ENCODE data around the gene RIMBP2. TPM values are rescaled to one million over a fixed set of nuclear protein-coding genes. Genes with fewer than 3 reads are reported as not detected.

RIMBP2 gene
- total RNA-seq, 4 donors from 2014 or later = 0.22 to 1.4 (median 1.2) TPM; not detected in 1

GRCh38 chr12:130675121-130675520, 41.0 kb downstream of the RIMBP2 start:
- Histone ChIP-seq H3K27ac (no peak overlapping the region), H3K4me3 (no peak overlapping the region), H3K4me1 (no peaks in the 10 kb centered on the region), H3K9me3 (peaks cover 0 to 31% (median 0%) of the 10 kb centered on the region in 4 donors), H3K27me3 (no peaks in the 10 kb centered on the region), H3K36me3 (no peaks in the 10 kb centered on the region)
- TF ChIP-seq, protein P1, sequence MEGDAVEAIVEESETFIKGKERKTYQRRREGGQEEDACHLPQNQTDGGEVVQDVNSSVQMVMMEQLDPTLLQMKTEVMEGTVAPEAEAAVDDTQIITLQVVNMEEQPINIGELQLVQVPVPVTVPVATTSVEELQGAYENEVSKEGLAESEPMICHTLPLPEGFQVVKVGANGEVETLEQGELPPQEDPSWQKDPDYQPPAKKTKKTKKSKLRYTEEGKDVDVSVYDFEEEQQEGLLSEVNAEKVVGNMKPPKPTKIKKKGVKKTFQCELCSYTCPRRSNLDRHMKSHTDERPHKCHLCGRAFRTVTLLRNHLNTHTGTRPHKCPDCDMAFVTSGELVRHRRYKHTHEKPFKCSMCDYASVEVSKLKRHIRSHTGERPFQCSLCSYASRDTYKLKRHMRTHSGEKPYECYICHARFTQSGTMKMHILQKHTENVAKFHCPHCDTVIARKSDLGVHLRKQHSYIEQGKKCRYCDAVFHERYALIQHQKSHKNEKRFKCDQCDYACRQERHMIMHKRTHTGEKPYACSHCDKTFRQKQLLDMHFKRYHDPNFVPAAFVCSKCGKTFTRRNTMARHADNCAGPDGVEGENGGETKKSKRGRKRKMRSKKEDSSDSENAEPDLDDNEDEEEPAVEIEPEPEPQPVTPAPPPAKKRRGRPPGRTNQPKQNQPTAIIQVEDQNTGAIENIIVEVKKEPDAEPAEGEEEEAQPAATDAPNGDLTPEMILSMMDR (IDR thresholded peaks at IDR 0.05) = no peak
- TF ChIP-seq EP300 (IDR thresholded peaks at IDR 0.05) (no peak), POLR2A (IDR thresholded peaks at IDR 0.05) (no peak)
- DNase-seq (ENCODE audit: low spot score in 2 of 2) = no peak
- 92 to 98% methylated on average over 16 of the region's 16 CpGs for WGBS, 2 donors

DNA sequence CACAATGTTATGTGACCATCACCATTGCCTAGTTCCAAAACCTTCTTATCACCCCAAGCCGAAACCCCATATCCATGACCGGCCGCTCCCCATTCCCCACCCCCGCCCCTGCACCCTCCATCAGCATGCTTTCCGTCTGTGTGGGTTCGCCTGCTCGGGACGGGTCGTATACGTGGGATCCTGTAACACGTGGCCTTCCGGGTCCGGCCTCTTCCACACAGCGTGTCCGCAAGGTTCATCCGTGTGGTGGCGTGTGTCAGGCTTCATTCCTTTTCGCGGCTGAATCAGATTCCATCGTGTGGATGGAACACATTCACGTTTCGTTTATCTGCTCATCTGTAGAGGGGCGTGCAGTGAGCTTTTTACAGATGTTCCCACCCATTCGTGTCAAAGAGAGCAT, 41.4 kb downstream of the RIMBP2 start:
- no peak for DNase-seq (ENCODE audit: low spot score in 2 of 2)
- Histone ChIP-seq H3K4me3 (no peak overlapping the region), H3K9me3 (peaks cover 0 to 33% (median 0%) of the 10 kb centered on the region in 4 donors), H3K27me3 (no peaks in the 10 kb centered on the region), H3K27ac (no peak overlapping the region), H3K36me3 (no peaks in the 10 kb centered on the region), H3K4me1 (no peaks in the 10 kb centered on the region)
- WGBS, 2 donors = 87 to 90% methylated on average over 24 of the region's 24 CpGs
- no peak for TF ChIP-seq POLR2A (IDR thresholded peaks at IDR 0.05)
- no peak for TF ChIP-seq EP300 (IDR thresholded peaks at IDR 0.05)
- TF ChIP-seq, protein P1 (IDR thresholded peaks at IDR 0.05) = no peak

DNA sequence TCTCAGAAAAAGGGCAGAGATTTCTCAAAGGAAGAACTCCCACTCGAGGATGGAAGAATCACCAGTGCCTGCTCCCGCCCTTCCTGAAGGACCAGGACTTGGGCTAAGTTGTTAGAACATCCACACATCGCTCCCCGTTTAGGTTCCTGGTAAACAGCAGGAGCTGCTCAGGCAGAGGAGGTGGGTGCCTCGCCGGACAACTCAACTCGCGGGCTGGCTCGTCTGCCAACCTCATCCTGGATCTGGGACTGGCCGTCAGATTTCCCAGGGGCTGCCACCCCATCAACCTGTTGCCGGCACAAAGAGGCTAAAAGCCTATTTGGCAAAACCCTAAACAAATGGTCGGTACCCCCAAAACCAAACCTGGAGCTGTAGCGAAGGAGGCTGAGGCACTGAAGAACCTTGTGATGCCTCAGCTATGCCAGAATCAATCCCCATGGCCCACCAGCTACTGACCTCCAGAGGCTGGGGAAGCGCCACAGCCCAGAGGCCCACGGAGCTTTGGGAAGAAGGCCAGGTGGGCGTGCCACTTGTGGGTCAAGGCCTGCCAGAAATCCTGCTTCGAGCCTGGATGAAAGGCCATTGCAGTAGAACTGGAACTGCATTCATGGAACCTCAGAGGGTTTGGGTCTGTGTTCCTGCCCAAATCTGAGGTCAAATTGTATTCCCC, 42.9 kb downstream of the RIMBP2 start:
- Histone ChIP-seq H3K9me3 (peaks cover 0 to 39% (median 0%) of the 10 kb centered on the region in 4 donors), H3K4me1 (no peaks in the 10 kb centered on the region), H3K27ac (no peak overlapping the region), H3K36me3 (no peaks in the 10 kb centered on the region), H3K27me3 (no peaks in the 10 kb centered on the region), H3K4me3 (no peak overlapping the region)
- DNase-seq (ENCODE audit: low spot score in 2 of 2) = no peak
- no peak for TF ChIP-seq POLR2A (IDR thresholded peaks at IDR 0.05)
- TF ChIP-seq EP300 (IDR thresholded peaks at IDR 0.05) = no peak
- TF ChIP-seq, protein P1 (IDR thresholded peaks at IDR 0.05) = no peak
- WGBS, 2 donors = 67 to 75% methylated on average over 10 to 16 of the region's 17 CpGs

DNA sequence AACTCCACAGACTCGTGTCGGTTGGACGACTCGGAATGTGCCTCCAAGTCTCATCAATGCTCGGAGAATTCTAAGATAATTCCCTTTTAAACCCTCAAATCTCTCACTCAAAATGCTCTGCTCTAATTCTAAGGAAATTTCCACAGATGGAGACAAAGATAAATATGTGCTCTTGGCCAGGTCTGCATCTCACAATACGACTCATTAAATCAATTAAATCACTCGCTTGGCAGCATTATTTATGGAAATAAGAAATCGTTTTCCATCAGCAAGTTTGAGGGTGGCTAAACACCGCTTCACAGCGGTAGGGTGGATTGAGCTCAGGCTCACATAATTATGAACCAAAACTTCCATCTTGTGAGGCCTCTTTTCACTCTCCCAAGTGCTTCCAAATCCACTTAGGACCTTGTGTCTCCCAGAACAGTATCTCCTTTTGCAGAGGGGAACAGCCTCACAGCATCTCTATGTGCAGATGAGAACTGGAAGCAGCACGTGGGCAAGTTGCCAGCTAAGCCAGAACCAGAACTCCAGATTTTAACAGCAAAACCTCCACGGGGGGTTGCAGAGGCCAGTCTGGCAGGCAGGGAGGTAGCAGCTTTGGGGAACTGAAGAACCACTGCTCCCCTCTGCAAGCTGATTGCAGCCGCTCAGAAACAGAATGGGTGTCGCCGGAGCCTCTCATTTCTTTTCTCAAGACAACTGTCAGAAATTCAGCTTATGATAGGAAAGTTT, 43.8 kb downstream of the RIMBP2 start:
- TF ChIP-seq, protein P1 (IDR thresholded peaks at IDR 0.05) = no peak
- TF ChIP-seq POLR2A (IDR thresholded peaks at IDR 0.05) = no peak
- Histone ChIP-seq H3K27me3 (no peaks in the 10 kb centered on the region), H3K9me3 (peaks cover 0 to 48% (median 0%) of the 10 kb centered on the region in 4 donors), H3K4me1 (no peaks in the 10 kb centered on the region), H3K27ac (no peak overlapping the region), H3K36me3 (no peaks in the 10 kb centered on the region), H3K4me3 (no peak overlapping the region)
- no peak for DNase-seq (ENCODE audit: low spot score in 2 of 2)
- WGBS, 2 donors = 61 to 63% methylated on average over 15 of the region's 15 CpGs

DNA sequence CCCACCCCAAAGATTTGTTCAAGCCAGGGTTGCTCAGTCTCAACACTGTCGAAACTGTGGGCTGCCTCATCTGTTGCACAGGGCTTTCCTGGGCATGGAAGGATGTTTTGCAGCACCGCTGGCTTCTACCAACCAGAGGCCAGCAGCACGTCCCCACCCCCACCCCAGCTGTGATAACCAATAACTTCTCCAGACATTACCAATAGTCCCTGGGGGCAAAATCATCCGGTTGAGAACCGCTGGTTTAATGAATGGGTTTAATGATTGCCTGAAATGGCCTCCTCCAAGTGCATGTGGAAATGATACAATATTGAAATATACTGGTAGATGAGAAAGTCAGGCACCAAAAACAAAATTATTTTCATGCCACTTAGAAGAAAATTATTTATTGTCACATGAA, 44.5 kb downstream of the RIMBP2 start:
- Histone ChIP-seq H3K9me3 (peaks cover 0 to 46% (median 0%) of the 10 kb centered on the region in 4 donors), H3K27ac (no peak overlapping the region), H3K27me3 (no peaks in the 10 kb centered on the region), H3K36me3 (no peaks in the 10 kb centered on the region), H3K4me1 (no peaks in the 10 kb centered on the region), H3K4me3 (no peak overlapping the region)
- TF ChIP-seq, protein P1 (IDR thresholded peaks at IDR 0.05) = no peak
- TF ChIP-seq POLR2A (IDR thresholded peaks at IDR 0.05) = no peak
- DNase-seq (ENCODE audit: low spot score in 2 of 2) = no peak
- 60 to 62% methylated on average over 5 of the region's 5 CpGs for WGBS, 2 donors

Measured in tibial nerve (tissue), 4 donors.